Fibroblast of skin of abdomen (primary cell): Measurements from ENCODE around the gene SYTL3.
A peak's percentile ranks its signal among the peaks of the same experiment; 100 is the strongest.
"Not testable (repeated sequence)": the region's sequence is repeated elsewhere in the genome, so short reads cannot be mapped to it uniquely, and the experiment has no call there.

ENCODE experiments used
- DNase-seq: peaks from one replicate; pipeline ENCODE4 v3.0.0-alpha.2; 2013

The SYTL3 gene

GRCh38 chr6:158639056-158639455 lies 10.8 kb upstream of the SYTL3 start:
- DNase-seq = no peak

- no peak for DNase-seq
These were observed 9.3 kb upstream of the SYTL3 start for GRCh38 chr6:158640519-158640918.

DNA sequence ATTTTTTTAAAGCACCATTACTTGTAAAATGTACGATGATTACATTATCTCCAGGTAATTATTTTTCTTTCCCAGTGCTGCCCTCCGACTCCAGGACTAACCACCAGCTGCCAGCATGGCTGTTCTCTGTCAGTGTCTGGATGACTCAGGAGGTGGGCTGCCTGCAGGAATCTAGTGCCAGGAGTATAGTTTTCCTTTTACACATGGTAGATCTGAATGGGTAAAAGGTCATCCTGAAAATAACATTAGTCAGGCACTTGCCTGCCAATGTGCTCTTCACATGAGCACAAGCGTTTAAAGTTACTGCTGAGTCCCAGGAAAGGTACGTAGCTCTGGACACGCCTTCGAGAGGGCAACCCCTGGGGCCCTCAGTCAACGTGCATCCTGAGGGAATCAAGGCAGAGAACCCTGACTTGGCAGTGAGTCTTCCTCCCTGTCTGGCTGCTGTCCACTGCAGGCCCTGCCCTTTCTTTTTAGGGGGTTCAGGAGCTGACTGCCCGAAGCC lies 7.7 kb upstream of the SYTL3 start:
- DNase-seq = peak; percentile 28

GRCh38 chr6:158643836-158644230 lies 6.0 kb upstream of the SYTL3 start:
- DNase-seq = no peak

GRCh38 chr6:158644231-158645063 lies 5.4 kb upstream of the SYTL3 start, which contains the start of gene DYNLT1:
TSS of gene DYNLT1 (minus strand) at chr6:158644743. CDS start at chr6:158644708, 35 bp downstream.
- peak; percentile 87 for DNase-seq

- no peak for DNase-seq
These were observed 4.5 kb upstream of the SYTL3 start for GRCh38 chr6:158645064-158646022.

DNA sequence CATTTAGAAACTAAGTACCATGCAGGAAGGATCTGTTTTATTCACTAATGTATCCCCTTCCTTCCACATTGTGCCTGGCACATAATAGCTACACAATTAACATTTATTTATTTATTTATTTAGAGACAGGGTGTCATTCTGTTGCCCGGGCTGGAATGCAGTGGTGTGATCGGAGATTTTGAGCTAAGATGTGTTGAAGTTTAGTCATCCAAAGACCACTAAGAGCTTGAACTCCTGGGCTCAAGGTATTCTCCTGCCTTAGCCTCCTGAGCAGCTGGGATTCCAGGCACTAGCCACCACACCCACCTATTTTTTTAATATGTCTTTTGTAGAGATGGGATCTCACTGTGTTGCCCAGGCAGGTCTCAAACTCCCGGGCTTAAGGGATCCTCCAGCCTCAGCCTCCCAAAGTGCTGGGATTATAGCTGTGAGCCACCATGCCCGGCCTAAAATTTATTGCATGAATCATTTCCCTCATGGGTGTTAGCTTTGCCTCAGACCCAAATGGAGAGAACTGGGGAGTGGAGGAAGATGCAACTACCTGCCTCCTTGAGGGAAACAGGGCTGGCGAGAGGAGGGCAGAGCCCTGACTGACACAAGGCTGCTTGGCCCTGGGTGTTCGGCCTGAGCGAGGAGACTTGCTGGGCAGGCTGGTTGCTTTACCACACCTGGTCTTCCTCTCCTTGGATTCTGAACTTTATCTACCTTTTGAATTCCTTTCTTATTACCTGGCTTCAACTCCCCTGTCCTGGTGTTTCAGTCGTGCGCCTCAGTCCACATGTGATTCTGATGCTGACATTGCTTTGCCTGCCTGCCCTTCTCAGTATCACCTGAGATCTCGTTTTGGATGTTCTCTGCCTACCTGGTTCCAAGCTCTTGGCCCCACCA lies 3.6 kb upstream of the SYTL3 start:
- DNase-seq = no peak

- DNase-seq = peak; percentile 60
These were observed 2.4 kb upstream of the SYTL3 start for GRCh38 chr6:158647501-158647900.

DNA sequence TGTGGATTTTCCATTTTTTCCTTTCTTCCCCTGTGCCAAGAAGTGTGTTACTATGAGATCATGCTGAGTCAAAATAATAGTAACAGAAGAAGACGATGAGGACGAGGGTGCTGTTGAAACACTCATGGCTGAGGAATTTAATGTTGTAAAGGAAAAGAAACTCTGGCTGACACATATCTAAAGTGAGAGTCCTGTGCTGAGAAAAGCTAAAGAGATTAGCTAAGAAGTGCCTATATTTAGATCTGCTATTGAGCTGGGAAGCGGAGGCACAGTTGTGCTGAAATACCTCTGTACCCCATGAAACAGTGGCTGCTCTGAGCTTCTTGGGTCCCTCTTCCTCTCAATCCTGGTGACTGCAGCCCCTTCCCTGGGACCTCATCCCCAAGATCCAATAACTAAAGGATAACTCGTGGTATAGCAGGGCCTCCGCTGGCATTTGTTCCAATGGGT lies 1.1 kb upstream of the SYTL3 start:
- peak; percentile 93 for DNase-seq

DNA sequence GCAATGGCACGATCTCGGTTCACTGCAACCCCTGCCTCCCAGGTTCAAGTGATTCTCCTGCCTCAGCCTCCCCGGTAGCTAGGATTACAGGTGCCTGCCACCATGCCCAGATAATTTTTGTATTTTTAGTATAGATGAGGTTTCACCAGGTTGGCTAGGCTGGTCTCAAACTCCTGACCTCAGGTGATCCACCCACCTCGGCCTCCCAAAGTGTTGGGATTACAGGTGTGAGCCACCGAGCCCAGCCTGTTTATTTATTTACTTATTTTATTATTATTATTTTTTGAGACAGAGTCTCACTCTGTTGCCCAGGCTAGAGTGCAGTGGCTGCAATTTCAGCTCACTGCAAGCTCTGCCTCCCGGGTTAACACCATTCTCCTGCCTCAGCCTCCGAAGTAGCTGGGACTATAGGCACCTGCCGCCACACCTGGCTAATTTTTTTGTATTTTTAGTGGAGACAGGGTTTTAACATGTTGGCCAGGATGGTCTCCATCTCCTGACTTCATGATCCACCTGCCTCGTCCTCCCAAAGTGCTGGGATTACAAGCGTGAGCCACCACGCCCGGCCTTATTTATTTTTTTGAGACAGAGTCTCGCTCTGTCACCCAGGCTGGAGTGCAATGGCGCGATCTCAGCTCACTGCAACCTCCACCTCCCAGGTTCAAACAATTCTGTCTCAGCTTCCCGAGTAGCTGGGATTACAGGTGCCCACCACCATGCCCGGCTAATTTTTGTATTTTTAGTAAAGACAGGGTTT lies 2.3 kb downstream of the SYTL3 start:
- not testable (repeated sequence) for DNase-seq

DNA sequence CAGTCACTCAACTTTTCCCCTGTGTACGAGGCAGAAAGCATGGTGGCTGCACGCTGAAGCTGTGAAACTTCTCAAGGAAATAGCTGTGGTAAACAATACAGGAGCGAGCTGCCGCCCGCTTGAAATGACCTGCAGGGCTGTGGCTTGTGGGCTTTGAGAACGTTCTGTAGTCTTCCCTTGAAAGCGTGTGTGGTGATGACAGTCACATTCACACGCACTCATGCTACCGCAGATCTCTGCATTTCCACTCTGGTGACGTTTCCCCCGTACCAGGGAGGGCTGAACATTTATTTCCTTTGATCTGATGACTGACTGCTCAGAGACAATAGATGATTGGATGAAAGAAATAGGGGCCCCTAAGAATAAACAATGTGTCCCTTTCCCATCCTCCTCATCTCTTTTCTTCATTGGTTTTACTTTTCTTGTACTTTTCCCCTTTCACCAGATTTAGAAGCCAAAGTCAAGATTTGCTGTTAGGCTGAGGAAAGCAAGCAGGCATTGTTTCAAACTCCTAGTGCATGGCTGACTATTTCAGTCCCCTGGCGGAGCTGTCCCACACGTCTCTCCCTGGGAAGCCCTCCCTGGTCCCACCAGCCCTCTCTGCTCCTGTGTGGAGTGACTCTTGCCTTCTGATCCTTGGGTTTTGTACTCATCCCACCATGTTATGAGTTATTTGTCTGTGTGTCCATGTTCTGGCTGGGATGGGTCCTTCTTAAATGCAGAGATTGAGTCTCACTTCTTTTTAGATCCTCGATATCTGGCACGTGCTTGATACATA lies 3.9 kb downstream of the SYTL3 start:
- peak; percentile 36 for DNase-seq

DNA sequence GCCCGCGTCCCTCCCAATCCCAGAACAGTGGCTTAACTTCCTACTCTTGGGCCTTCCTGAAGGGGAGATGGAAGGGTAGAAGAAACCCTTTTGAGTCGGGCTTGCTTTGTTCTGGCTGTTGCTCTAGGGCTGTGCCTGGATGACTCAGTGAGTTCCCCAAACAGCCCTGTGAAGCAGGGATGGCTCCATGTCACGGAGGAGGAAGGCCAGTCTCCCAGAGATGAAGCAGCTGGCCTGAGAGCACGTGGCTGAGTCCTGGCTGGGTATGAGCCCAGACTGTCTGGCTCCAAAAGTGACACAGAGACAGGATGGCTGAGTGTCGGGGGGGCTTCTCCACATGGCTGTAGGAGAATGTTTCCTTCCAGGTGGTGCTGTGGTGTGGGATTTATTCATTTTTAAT lies 4.6 kb downstream of the SYTL3 start:
- DNase-seq = peak; percentile 91

GRCh38 chr6:158654960-158655489 lies 5.2 kb downstream of the SYTL3 start:
- peak; percentile 82 for DNase-seq

DNA sequence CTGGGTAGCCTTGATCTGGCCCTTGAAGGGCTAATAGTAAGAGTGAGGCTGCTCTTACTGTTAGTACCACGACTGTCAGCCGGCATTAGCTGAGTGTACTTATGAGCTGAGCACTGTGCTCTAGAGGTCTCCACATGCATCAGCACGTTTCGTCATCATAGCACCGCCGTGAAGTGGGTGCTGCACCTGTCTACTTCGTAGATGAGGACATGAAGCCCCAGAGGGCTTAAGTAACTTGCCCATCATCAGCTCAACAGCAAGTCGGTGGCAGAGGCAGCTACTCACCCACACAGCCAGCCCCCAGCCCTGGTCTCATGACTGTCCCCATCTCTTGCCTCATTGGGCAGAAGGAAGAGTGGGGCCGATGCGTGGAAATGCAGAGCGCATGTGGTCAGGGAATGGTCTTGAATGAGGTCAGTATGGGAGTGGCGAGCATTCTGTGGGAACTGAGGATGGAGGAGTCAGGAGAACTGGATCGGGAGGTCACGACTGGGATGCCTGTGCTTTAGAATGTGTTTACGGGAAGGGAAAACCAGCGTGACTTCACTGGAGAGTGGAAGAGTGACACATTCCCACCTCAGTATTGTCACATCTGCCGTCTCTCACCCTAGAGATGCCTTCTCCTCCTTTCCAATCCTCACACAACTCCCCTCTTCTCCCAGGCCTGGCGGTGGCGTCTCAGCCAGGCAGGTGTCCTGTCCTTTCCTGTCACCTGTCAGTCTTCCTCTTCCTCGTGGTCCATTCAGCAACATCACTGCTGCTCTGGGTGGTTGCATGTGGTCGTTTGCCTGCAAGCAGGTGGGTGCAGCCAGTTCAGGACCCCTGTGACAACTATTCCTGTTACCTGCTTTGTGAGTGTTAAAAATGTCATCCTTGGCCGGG lies 6.0 kb downstream of the SYTL3 start:
- no peak for DNase-seq

- DNase-seq = peak; percentile 49
These were observed 7.1 kb downstream of the SYTL3 start for GRCh38 chr6:158656986-158657385.

DNA sequence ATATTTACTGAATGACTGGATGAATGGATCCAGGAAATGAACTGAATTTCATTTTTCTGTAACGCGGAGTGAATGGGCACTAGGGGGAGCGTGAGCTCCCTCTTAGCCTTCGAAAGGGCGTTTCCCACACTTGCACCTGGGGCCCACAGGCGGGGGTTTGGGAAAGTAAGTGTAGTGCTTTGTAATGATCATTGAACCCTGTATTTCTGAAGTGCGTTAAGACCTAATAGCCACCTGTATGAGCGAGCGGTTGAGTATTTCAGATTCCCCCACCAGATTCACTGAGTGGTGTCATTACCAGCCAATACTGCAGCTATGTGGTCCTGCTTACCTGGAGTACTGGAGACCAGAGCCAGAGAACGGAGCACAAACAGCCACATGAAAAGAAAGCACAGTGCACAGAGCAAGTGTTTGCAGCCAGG lies 10.5 kb downstream of the SYTL3 start:
- DNase-seq = no peak

GRCh38 chr6:158661156-158661685 lies 11.4 kb downstream of the SYTL3 start:
- DNase-seq = no peak

DNA sequence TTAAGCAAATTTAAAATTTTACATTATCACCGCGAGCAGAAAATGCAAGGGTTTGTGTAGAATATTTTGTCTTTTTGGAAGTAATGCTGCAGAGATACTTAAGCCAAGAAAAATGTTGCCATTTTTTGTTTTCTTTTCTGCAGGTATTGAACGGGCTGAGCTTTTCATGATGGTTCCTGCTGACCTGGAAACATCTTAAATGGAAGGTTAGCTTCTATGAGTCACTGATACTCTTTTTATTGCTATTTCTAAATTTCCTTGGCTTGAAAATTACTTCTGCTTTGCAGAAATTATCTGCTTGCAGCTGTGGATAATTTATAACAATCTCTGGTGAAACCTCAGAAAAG lies 12.7 kb downstream of the SYTL3 start:
- no peak for DNase-seq
